GM23338 (cell line): ENCODE measurements around the gene KSR2. TPM values are rescaled to one million over a fixed set of nuclear protein-coding genes. Genes with fewer than 3 reads are reported as not detected.

Experiments used
- ATAC-seq: fragments of 200-7000 bp; cut with Tn5 transposase; 3 replicates; pipeline ENCODE4 v1.9.1; 2020
- DNase-seq: peaks from one replicate; pipeline ENCODE4 v3.0.0-alpha.2; 2015; ENCODE audit warnings: low spot score
- H2AFZ ChIP-seq: fragments of 200-600 bp; sonication (generic); 2 replicates; pipeline ENCODE4 v1.8.0; 2016; ENCODE audit warnings: antibody characterized with exemption, mild to moderate bottlenecking, moderate library complexity
- H3F3A ChIP-seq: fragments of 200-600 bp; sonication (generic); replicated peaks from 2 replicates; pipeline ENCODE4 v1.8.0; 2017; ENCODE audit warnings: antibody characterized with exemption, mixed run types, low read depth
- H3K27ac ChIP-seq: fragments of 200-600 bp; sonication (generic); 2 replicates; pipeline ENCODE4 v1.6.1; 2016; ENCODE audit warnings: low read depth
- H3K27me3 ChIP-seq: fragments of 200-600 bp; sonication (generic); 2 replicates; pipeline ENCODE4 v1.8.0; 2016; ENCODE audit warnings: mild to moderate bottlenecking, mixed run types, moderate library complexity; ENCODE audit not compliant: insufficient read depth
- H3K36me3 ChIP-seq: fragments of 200-600 bp; sonication (generic); 2 replicates; pipeline ENCODE4 v1.8.0; 2016; ENCODE audit warnings: mild to moderate bottlenecking; ENCODE audit not compliant: insufficient read depth
- H3K4me1 ChIP-seq: fragments of 200-600 bp; sonication (generic); 2 replicates; pipeline ENCODE4 v1.8.0; 2016; ENCODE audit warnings: mild to moderate bottlenecking, moderate library complexity; ENCODE audit not compliant: insufficient read depth
- H3K4me2 ChIP-seq: fragments of 200-600 bp; sonication (generic); 2 replicates; pipeline ENCODE4 v1.7.1; 2017; ENCODE audit warnings: mixed run types
- H3K4me3 ChIP-seq: fragments of 200-600 bp; sonication (generic); 2 replicates; pipeline ENCODE4 v1.6.1; 2016; ENCODE audit warnings: mixed run types
- H3K79me2 ChIP-seq: fragments of 200-600 bp; sonication (generic); replicated peaks from 2 replicates; pipeline ENCODE4 v1.8.0; 2017; ENCODE audit warnings: mild to moderate bottlenecking; ENCODE audit not compliant: insufficient read depth
- H3K9me2 ChIP-seq: fragments of 200-600 bp; sonication (generic); 2 replicates; pipeline ENCODE4 v1.8.0; 2017; ENCODE audit not compliant: insufficient read depth
- H4K20me1 ChIP-seq: fragments of 200-600 bp; sonication (generic); replicated peaks from 2 replicates; pipeline ENCODE4 v1.8.0; 2017; ENCODE audit warnings: mild to moderate bottlenecking; ENCODE audit not compliant: insufficient read depth
- H3K27ac Mint-ChIP-seq: 2 replicates; pipeline ENCODE4 v1.8.0; 2020; ENCODE audit warnings: inconsistent platforms, mild to moderate bottlenecking, moderate library complexity, mixed read lengths
- H3K27me3 Mint-ChIP-seq: 3 replicates; pipeline ENCODE4 v1.8.0; 2022; ENCODE audit warnings: low read depth, mild to moderate bottlenecking, moderate library complexity, mixed read lengths, inconsistent platforms; ENCODE audit not compliant: insufficient read depth, poor library complexity
- H3K36me3 Mint-ChIP-seq: 3 replicates; pipeline ENCODE4 v1.8.0; 2021; ENCODE audit warnings: low read depth, mild to moderate bottlenecking, inconsistent platforms, moderate library complexity, mixed read lengths
- H3K4me1 Mint-ChIP-seq: 3 replicates; pipeline ENCODE4 v1.8.0; 2020; ENCODE audit warnings: mild to moderate bottlenecking, inconsistent platforms, mixed read lengths
- H3K4me3 Mint-ChIP-seq: 3 replicates; pipeline ENCODE4 v1.8.0; 2021; ENCODE audit warnings: moderate library complexity, mild to moderate bottlenecking, inconsistent platforms, mixed read lengths
- H3K9me3 Mint-ChIP-seq: 3 replicates; pipeline ENCODE4 v1.8.0; 2020; ENCODE audit warnings: moderate library complexity, mild to moderate bottlenecking, inconsistent platforms, mixed read lengths
- CREB1 ChIP-seq: fragments of 250-450 bp; sonication (Bioruptor Pico); IDR thresholded peaks from 2 replicates; pipeline ENCODE4 v1.5.0; 2020; ENCODE audit warnings: low read depth, mild to moderate bottlenecking, moderate library complexity
- CTCF ChIP-seq, 2 experiments: fragments of 200-600 bp in 1 of 2; sonication (generic) in 1 of 2; conservative IDR thresholded peaks; 2 replicates each; pipeline versions ENCODE4 v1.5.1 to v1.6.1; 2016 to 2017; ENCODE audit warnings: antibody characterized with exemption in 2 of 2, low read depth in 2 of 2, mild to moderate bottlenecking in 2 of 2, moderate library complexity in 1 of 2
- ETS1 ChIP-seq: IDR thresholded peaks from 2 replicates; pipeline ENCODE4 v1.6.1; 2016; ENCODE audit warnings: antibody characterized with exemption
- EZH2 ChIP-seq: fragments of 200-600 bp; sonication (generic); IDR thresholded peaks from one replicate; pipeline ENCODE4 v1.8.0; 2017; ENCODE audit warnings: antibody characterized with exemption, mild to moderate bottlenecking, low read depth; ENCODE audit not compliant: unreplicated experiment
- JUNB ChIP-seq: IDR thresholded peaks from one replicate; pipeline ENCODE4 v1.6.1; 2016; ENCODE audit warnings: antibody characterized with exemption; ENCODE audit not compliant: unreplicated experiment
- NANOG ChIP-seq: IDR thresholded peaks from 2 replicates; pipeline ENCODE4 v1.6.1; 2016; ENCODE audit warnings: antibody characterized with exemption, borderline replicate concordance
- POLR2AphosphoS5 ChIP-seq: IDR thresholded peaks from 2 replicates; pipeline ENCODE4 v1.6.1; 2016; ENCODE audit warnings: antibody characterized with exemption, low read depth
- REST ChIP-seq: IDR thresholded peaks from one replicate; pipeline ENCODE4 v1.6.1; 2018; ENCODE audit warnings: antibody characterized with exemption; ENCODE audit not compliant: unreplicated experiment
- STAT1 ChIP-seq: IDR thresholded peaks from one replicate; pipeline ENCODE4 v1.6.1; 2016; ENCODE audit warnings: antibody characterized with exemption; ENCODE audit not compliant: unreplicated experiment
- ZNF114 ChIP-seq: fragments of 250-450 bp; sonication (Bioruptor Pico); IDR thresholded peaks from 2 replicates; pipeline ENCODE4 v1.5.0; 2020; ENCODE audit warnings: mild to moderate bottlenecking, moderate library complexity
- ZNF331 ChIP-seq: fragments of 250-450 bp; sonication (Bioruptor Pico); IDR thresholded peaks from 2 replicates; pipeline ENCODE4 v1.5.0; 2020; ENCODE audit warnings: low read depth, mild to moderate bottlenecking, moderate library complexity
- ZNF462 ChIP-seq: fragments of 250-450 bp; sonication (Bioruptor Pico); IDR thresholded peaks from 2 replicates; pipeline ENCODE4 v1.5.0; 2020; ENCODE audit warnings: mild to moderate bottlenecking, moderate library complexity
- polyA plus RNA-seq: library from polyadenylated mRNA; unstranded; fragments of >200 nt; fragmentation: Nextera tagmentation; extraction: Ambion mirVana; gene quantifications from 2 replicates; pipeline ENCODE4 v1.2.1, GENCODE V29; 2016
- total RNA-seq: library from RNA; depleted of rRNA; stranded (reverse); fragments of >200 nt; shearing (Covaris generic); gene quantifications from 2 replicates; pipeline ENCODE4 v1.2.3, GENCODE V29; 2014

The KSR2 gene
- total and polyA plus RNA-seq, 2 experiments from 2014 or later = 1.1 to 2.7 TPM

- no peak overlapping the region for H3K4me3 Mint-ChIP-seq
- H3K4me1 Mint-ChIP-seq = no peaks in the 10 kb centered on the region
- ATAC-seq (no peak), DNase-seq (no peak)
- Histone ChIP-seq H3K4me1 (no peaks in the 10 kb centered on the region), H3F3A (no peaks in the 10 kb centered on the region), H3K4me3 (no peak overlapping the region), H3K27me3 (no peaks in the 10 kb centered on the region), H3K27ac (no peak overlapping the region), H2AFZ (no peak overlapping the region), H3K9me2 (peaks cover 7% of the 10 kb centered on the region; the same call in 1 of the 2 replicates), H4K20me1 (no peaks in the 10 kb centered on the region), H3K4me2 (no peak overlapping the region), H3K36me3 (no peaks in the 10 kb centered on the region), H3K79me2 (no peaks in the 10 kb centered on the region)
- H3K27ac Mint-ChIP-seq = no peak overlapping the region
- TF ChIP-seq POLR2AphosphoS5 (no peak), STAT1 (no peak), CREB1 (CRISPR knock-in tag) (no peak), REST (no peak), ZNF331 (CRISPR knock-in tag) (no peak), CTCF (conservative IDR thresholded peaks at IDR 0.05; ENCODE audit: low read depth in 2 of 2) (no peak), EZH2 (no peak), NANOG (no peak), JUNB (no peak), ZNF114 (CRISPR knock-in tag) (no peak), ETS1 (no peak), ZNF462 (CRISPR knock-in tag) (no peak)
- H3K27me3 Mint-ChIP-seq = peaks cover 2% of the 10 kb centered on the region
- H3K9me3 Mint-ChIP-seq = peaks cover 4% of the 10 kb centered on the region; the same call in 2 of the 3 replicates
- no peaks in the 10 kb centered on the region for H3K36me3 Mint-ChIP-seq
Measured at GRCh38 chr12:117622741-117623140, 346.0 kb downstream of the KSR2 start.
